GM12878 (cell line): ENCODE data around the gene UQCC2. TPM values are rescaled to one million over a fixed set of nuclear protein-coding genes. Genes with fewer than 3 reads are reported as not detected.

Experiments used
- ATAC-seq: fragments of 200-7000 bp; cut with Tn5 transposase; 3 replicates; pipeline ENCODE4 v1.9.1; 2020; ENCODE audit warnings: mild to moderate bottlenecking, moderate library complexity
- BruUV-seq: library from RNA; stranded (reverse); fragments of 400-500 nt; replicated peaks from 2 replicates; lab custom pipeline; 2021; lab: Mats Ljungman, UMichigan
- CTCF ChIA-PET: fragments of 300-600 bp; sonication (Branson Sonifier 250); formaldehyde crosslinking; extraction: SDS; loops from one replicate; lab custom pipeline; 2021; ENCODE audit warnings: inconsistent platforms; lab: Yijun Ruan, JAX
- POLR2A ChIA-PET: fragments of 350-600 bp; formaldehyde crosslinking; extraction: SDS; loops from one replicate; lab custom pipeline; 2021; ENCODE audit warnings: inconsistent platforms; lab: Charles Lee
- RAD21 ChIA-PET: fragments of 300-600 bp; sonication (Branson Sonifier 250); formaldehyde crosslinking; loops from one replicate; lab custom pipeline; 2023; ENCODE audit warnings: antibody characterized with exemption; ENCODE audit not compliant: unreplicated experiment; lab: Charles Lee
- SMC1A ChIA-PET: fragments of 300-600 bp; sonication (Branson Sonifier 250); formaldehyde crosslinking; loops from one replicate; lab custom pipeline; 2023; ENCODE audit not compliant: unreplicated experiment, uncharacterized antibody; lab: Charles Lee
- DNase-seq: peaks from one replicate; pipeline ENCODE4 v3.0.0-alpha.2; 2011; ENCODE audit warnings: low read depth, low spot score
- FAIRE-seq: peaks from 3 replicates; lab custom pipeline; 2011; peaks lifted over from hg19 to GRCh38; lab: Jason Lieb, UNC
- H2AFZ ChIP-seq: 2 replicates; pipeline ENCODE4 v1.6.0; 2011; ENCODE audit warnings: low read depth, low read length, control low read depth; ENCODE audit not compliant: control insufficient read depth
- H3K27ac ChIP-seq: 2 replicates; pipeline ENCODE4 v1.5.1; 2011; ENCODE audit warnings: control low read depth; ENCODE audit not compliant: control insufficient read depth, insufficient read depth
- H3K27me3 ChIP-seq, 2 experiments: replicated peaks in 1 of 2; 2 replicates each; pipeline versions ENCODE4 v1.6.0 to v1.6.1; 2011; ENCODE audit warnings: low read length in 1 of 2; ENCODE audit not compliant: control insufficient read depth in 2 of 2, insufficient read depth in 2 of 2
- H3K36me3 ChIP-seq, 2 experiments: 2 replicates each; pipeline ENCODE4 v1.5.1; 2011; ENCODE audit warnings: low read length in 1 of 2; ENCODE audit not compliant: control insufficient read depth in 2 of 2, insufficient read depth in 2 of 2
- H3K4me1 ChIP-seq: 2 replicates; pipeline ENCODE4 v1.6.1; 2011; ENCODE audit warnings: mild to moderate bottlenecking, low read length, moderate library complexity, mixed read lengths; ENCODE audit not compliant: control insufficient read depth, insufficient read depth
- H3K4me2 ChIP-seq: 2 replicates; pipeline ENCODE4 v1.6.0; 2011; ENCODE audit warnings: control low read depth; ENCODE audit not compliant: control insufficient read depth, insufficient read depth
- H3K4me3 ChIP-seq: fragments of 200-600 bp; sonication (generic); 2 replicates; pipeline ENCODE4 v1.5.1; 2016
- H3K79me2 ChIP-seq: 2 replicates; pipeline ENCODE4 v1.6.0; 2011; ENCODE audit warnings: low read length; ENCODE audit not compliant: control insufficient read depth, insufficient read depth
- H3K9ac ChIP-seq: 2 replicates; pipeline ENCODE4 v1.8.0; 2011; ENCODE audit warnings: low read length, control low read depth, mixed read lengths; ENCODE audit not compliant: control insufficient read depth, insufficient read depth
- H3K9me3 ChIP-seq: replicated peaks from 3 replicates; pipeline ENCODE4 v1.5.1; 2011; ENCODE audit warnings: mild to moderate bottlenecking, low read length; ENCODE audit not compliant: control insufficient read depth, insufficient read depth
- H4K20me1 ChIP-seq: 2 replicates; pipeline ENCODE4 v1.6.0; 2011; ENCODE audit not compliant: control insufficient read depth, insufficient read depth
- BRCA1 ChIP-seq: IDR thresholded peaks from 2 replicates; pipeline ENCODE4 v1.6.1; 2011; ENCODE audit warnings: low read depth, low read length, improper control_type of control experiment
- CHD1 ChIP-seq: IDR thresholded peaks from 2 replicates; pipeline ENCODE4 v1.6.1; 2012; ENCODE audit warnings: low read depth, low read length, improper control_type of control experiment
- E4F1 ChIP-seq: fragments of 450-650 bp; IDR thresholded peaks from 2 replicates; pipeline ENCODE4 v1.6.1; 2018; ENCODE audit warnings: borderline replicate concordance, mild to moderate bottlenecking; ENCODE audit not compliant: partially characterized antibody
- ETV6 ChIP-seq, 2 experiments: fragments of 450-650 bp in 1 of 2; IDR thresholded peaks in 1 of 2; conservative IDR thresholded peaks in 1 of 2; 2 replicates each; pipeline ENCODE4 v1.6.1; 2014; ENCODE audit warnings: antibody characterized with exemption in 1 of 2, borderline replicate concordance in 1 of 2, low read depth in 1 of 2, mild to moderate bottlenecking in 1 of 2, moderate library complexity in 1 of 2
- FOXK2 ChIP-seq: fragments of 450-650 bp; IDR thresholded peaks from 2 replicates; pipeline ENCODE4 v1.6.1; 2017; ENCODE audit warnings: mild to moderate bottlenecking, moderate library complexity
- HCFC1 ChIP-seq: fragments of 150-350 bp; IDR thresholded peaks from 2 replicates; pipeline ENCODE4 v1.6.1; 2014; ENCODE audit warnings: low read length
- NR2C1 ChIP-seq: fragments of 450-650 bp; IDR thresholded peaks from 2 replicates; pipeline ENCODE4 v1.6.1; 2017; ENCODE audit warnings: antibody characterized with exemption, mild to moderate bottlenecking, moderate library complexity
- NRF1 ChIP-seq: conservative IDR thresholded peaks from 2 replicates; pipeline ENCODE4 v1.6.1; 2011; ENCODE audit warnings: mild to moderate bottlenecking, low read depth, low read length, improper control_type of control experiment
- RELB ChIP-seq: fragments of 450-650 bp; IDR thresholded peaks from 2 replicates; pipeline ENCODE4 v1.6.1; 2017; ENCODE audit warnings: low read depth, mild to moderate bottlenecking, moderate library complexity
- TCF3 ChIP-seq: IDR thresholded peaks from 2 replicates; pipeline ENCODE4 v1.6.1; 2012; ENCODE audit warnings: low read depth, mild to moderate bottlenecking, low read length, borderline replicate concordance; ENCODE audit not compliant: insufficient read depth
- ZBED1 ChIP-seq: IDR thresholded peaks from 2 replicates; pipeline ENCODE4 v1.6.1; 2016; ENCODE audit warnings: borderline replicate concordance
- ZNF24 ChIP-seq: fragments of 450-650 bp; IDR thresholded peaks from 2 replicates; pipeline ENCODE4 v1.6.1; 2017; ENCODE audit warnings: antibody characterized with exemption, mild to moderate bottlenecking
- ZSCAN29 ChIP-seq: fragments of 450-650 bp; IDR thresholded peaks from 2 replicates; pipeline ENCODE4 v1.6.1; 2017; ENCODE audit warnings: mild to moderate bottlenecking, moderate library complexity
- WGBS: methylation state at CpG from one replicate; pipeline ENCODE4 v1.1.6; 2016; ENCODE audit warnings: low lambda C conversion rate; ENCODE audit not compliant: insufficient replicate concordance, insufficient coverage; ENCODE audit errors: missing lambda C conversion rate; 5-methylcytosine and 5-hydroxymethylcytosine counted together
- in situ Hi-C: fragments of 300-500 bp; cut with MboI; formaldehyde crosslinking; loops from 9 replicates; pipeline ENCODE4 v1.14.3; 2018; ENCODE audit warnings: mixed read lengths
- intact Hi-C: fragments of 100-400 bp; cut with micrococcal nuclease; formaldehyde crosslinking; loops from one replicate; pipeline ENCODE4 v1.14.2; 2022; ENCODE audit not compliant: unreplicated experiment
- polyA plus RNA-seq, 11 experiments: library from polyadenylated mRNA; depleted of rRNA in 4 of 11; unstranded in 6 of 11; stranded (reverse) in 5 of 11; fragments of >200 nt; fragmentation: Nextera tagmentation in 4 of 11; fragmentation: Illumina TruSeq in 1 of 11; extraction: Ambion mirVana in 4 of 11; extraction: Trizol in 1 of 11; gene quantifications; 1 replicate in 1 of 11; 2 replicates in 10 of 11; pipeline versions ENCODE4 v1.2.1 to v1.2.3, GENCODE V29; 2011 to 2016; ENCODE audit warnings: inconsistent platforms in 2 of 11, missing spikeins in 2 of 11, low read depth in 1 of 11
- total RNA-seq, 4 experiments: library from RNA; depleted of rRNA in 3 of 4; stranded (reverse); fragments of >200 nt in 3 of 4; fragmentation: Illumina TruSeq in 1 of 4; extraction: Trizol in 1 of 4; gene quantifications; 2 replicates each; pipeline versions ENCODE4 v1.2.1 to v1.2.3, GENCODE V29; 2013 to 2021

The UQCC2 gene
- total and polyA plus RNA-seq, 10 of the 15 experiments (the other 5 are each of a cell fraction or from before 2014, with no cell fraction given) = 40.6 to 478 (median 71.2) TPM

- TF ChIP-seq E4F1 = no peak
- no peak for TF ChIP-seq BRCA1
- TF ChIP-seq ZNF24 = no peak
Measured at GRCh38 chr6:33671744-33672072, 39.8 kb downstream of the UQCC2 start (continued).

- BruUV-seq = no TSS peak
- SMC1A ChIA-PET = interaction anchor here (1.2 kb wide), 1 partner anchor 26 kb away, joined by 3 read pairs; no protein-coding TSS in a partner anchor
- in situ Hi-C loops = no loop called here
- Histone ChIP-seq H3K4me2 (no peak overlapping the region), H4K20me1 (no peaks in the 10 kb centered on the region), H3K27ac (no peak overlapping the region), H3K4me1 (no peaks in the 10 kb centered on the region), H3K27me3 (no peaks in the 10 kb centered on the region), H3K9me3 (no peaks in the 10 kb centered on the region), H3K4me3 (no peak overlapping the region), H3K36me3 (peaks cover 20 to 39% of the 10 kb centered on the region in 2 experiments), H2AFZ (no peak overlapping the region), H3K9ac (no peak overlapping the region), H3K79me2 (no peaks in the 10 kb centered on the region)
- intact Hi-C loops = loop anchor here (1.0 kb wide), 1 partner anchor 25 kb away; no protein-coding TSS in a partner anchor
- RAD21 ChIA-PET = no interaction called here
- 90% methylated on average over 30 of the region's 30 CpGs for WGBS
- CTCF ChIA-PET = interaction anchor here (1.3 to 1.5 kb wide), 2 partner anchors 29 to 64 kb away, joined by 5 to 6 read pairs; no protein-coding TSS in a partner anchor
- FAIRE-seq (no peak), DNase-seq (no peak), ATAC-seq (no peak)
- POLR2A ChIA-PET = no interaction called here
- TF ChIP-seq ZSCAN29 (no peak), ETV6 (conservative IDR thresholded peaks at IDR 0.05 in 1 of 2, IDR thresholded peaks at IDR 0.05 in 1 of 2; ENCODE audit: borderline replicate concordance in 1 of 2, low read depth in 1 of 2) (no peak), ZBED1 (no peak), E4F1 (no peak), NR2C1 (no peak), NRF1 (no peak), TCF3 (no peak), CHD1 (no peak), FOXK2 (no peak), RELB (no peak), HCFC1 (no peak)
Measured at GRCh38 chr6:33670971-33671743, 40.3 kb downstream of the UQCC2 start.
